Nasal cavity respiratory epithelium epithelial cell of viscerocranial mucosa (primary cell): ENCODE measurements around the gene UNC5A. TPM values are rescaled to one million over a fixed set of nuclear protein-coding genes. Genes with fewer than 3 reads are reported as not detected.

Experiments
- total RNA-seq: library from RNA; depleted of rRNA; stranded (reverse); fragments of >200 nt; gene quantifications from 2 replicates; pipeline ENCODE4 v1.2.3, GENCODE V29; 2014

Gene UNC5A
- total RNA-seq, result not detected in 2 replicates

GRCh38 chr5:176810081-176810597 is at the start of gene UNC5A:
UNC5A (plus strand) TSS chr5:176810559; CDS start chr5:176810751, 192 bp downstream.

DNA sequence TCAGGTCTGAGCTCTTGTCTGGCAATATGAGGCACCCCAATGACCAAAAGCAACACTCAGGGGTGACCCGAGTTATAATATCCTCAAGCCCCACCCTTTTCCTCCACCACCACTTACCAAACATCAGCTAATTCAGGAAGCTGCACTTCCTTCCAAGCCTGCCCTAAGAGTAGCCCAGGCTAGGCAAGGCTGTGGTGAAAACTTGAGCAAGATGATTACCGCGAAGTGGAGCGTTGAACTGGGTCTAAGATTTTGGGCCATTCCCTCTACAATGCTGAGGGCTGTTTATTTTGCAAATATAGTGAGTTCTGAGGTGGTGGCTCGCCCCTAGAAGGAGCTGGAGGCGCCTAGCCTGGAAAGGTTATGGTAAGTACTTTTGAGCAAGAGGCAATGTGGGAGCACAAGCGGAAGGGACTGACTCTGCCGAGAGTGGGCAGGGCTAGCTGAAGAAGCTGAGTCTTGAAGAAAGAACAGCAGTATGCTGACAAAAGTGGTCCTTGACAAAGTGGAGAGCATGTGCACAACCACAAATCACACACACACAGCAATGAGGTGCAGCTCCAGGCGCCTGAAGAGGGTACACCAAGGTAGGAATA is 89.0 kb downstream of the UNC5A start, which contains the start of gene HK3:
Gene HK3, minus strand, starts transcription at position 51 of the 596 bp plus-strand sequence. CDS start 3,187 bp downstream, outside the sequence.

Other genes with a start within 250 kb of the UNC5A start
- 3.1 and 5.1 TPM in 2 replicates for gene GPRIN1, start 200.4 kb upstream of the UNC5A start, total RNA-seq
- 0.34 TPM in 1 of 2 replicates, not detected in the other for gene SNCB, start 180.0 kb upstream of the UNC5A start, total RNA-seq
- gene EIF4E1B, start 179.9 kb upstream of the UNC5A start, total RNA-seq, result not detected in 2 replicates
- gene TSPAN17, start 163.1 kb upstream of the UNC5A start, total RNA-seq, result 35.5 and 45.9 TPM in 2 replicates
- under 0.01 TPM in 1 of 2 replicates, not detected in the other for gene HK3, start 88.8 kb downstream of the UNC5A start, total RNA-seq
- gene UIMC1, start 196.2 kb downstream of the UNC5A start, total RNA-seq, result 34.3 and 43.4 TPM in 2 replicates
- 5.8 and 12.1 TPM in 2 replicates for gene ZNF346, start 212.1 kb downstream of the UNC5A start, total RNA-seq